Neutrophil (primary cell): ENCODE results near the gene RAC3.

Experiments used
- H3K27ac ChIP-seq: fragments of 200-600 bp; sonication (generic); 2 replicates; pipeline ENCODE4 v1.5.1; 2016; ENCODE audit warnings: mild to moderate bottlenecking, moderate library complexity
- H3K27me3 ChIP-seq: fragments of 200-600 bp; sonication (generic); 2 replicates; pipeline ENCODE4 v1.6.0; 2016; ENCODE audit warnings: mild to moderate bottlenecking
- H3K36me3 ChIP-seq: fragments of 200-600 bp; sonication (generic); 2 replicates; pipeline ENCODE4 v1.5.1; 2017
- H3K4me1 ChIP-seq, 2 experiments: fragments of 200-600 bp in 1 of 2; sonication (generic) in 1 of 2; 1 replicate in 1 of 2; 2 replicates in 1 of 2; pipeline versions ENCODE4 v1.5.1 to v1.6.1; 2013 to 2016; ENCODE audit warnings: low read depth in 1 of 2, low read length in 1 of 2, mild to moderate bottlenecking in 1 of 2, moderate library complexity in 1 of 2; ENCODE audit not compliant: control insufficient read depth in 1 of 2, insufficient read depth in 1 of 2
- H3K4me3 ChIP-seq, 2 experiments: fragments of 200-600 bp in 1 of 2; sonication (generic) in 1 of 2; 1 replicate in 1 of 2; 2 replicates in 1 of 2; pipeline ENCODE4 v1.5.1; 2013 to 2016; ENCODE audit warnings: low read depth in 1 of 2, low read length in 1 of 2, mild to moderate bottlenecking in 1 of 2, moderate library complexity in 1 of 2
- H3K9me3 ChIP-seq: fragments of 200-600 bp; sonication (generic); 2 replicates; pipeline ENCODE4 v1.5.1; 2016
- CTCF ChIP-seq: fragments of 200-600 bp; sonication (generic); IDR thresholded peaks from 2 replicates; pipeline ENCODE4 v1.5.1; 2016; ENCODE audit warnings: antibody characterized with exemption

The RAC3 gene

DNA sequence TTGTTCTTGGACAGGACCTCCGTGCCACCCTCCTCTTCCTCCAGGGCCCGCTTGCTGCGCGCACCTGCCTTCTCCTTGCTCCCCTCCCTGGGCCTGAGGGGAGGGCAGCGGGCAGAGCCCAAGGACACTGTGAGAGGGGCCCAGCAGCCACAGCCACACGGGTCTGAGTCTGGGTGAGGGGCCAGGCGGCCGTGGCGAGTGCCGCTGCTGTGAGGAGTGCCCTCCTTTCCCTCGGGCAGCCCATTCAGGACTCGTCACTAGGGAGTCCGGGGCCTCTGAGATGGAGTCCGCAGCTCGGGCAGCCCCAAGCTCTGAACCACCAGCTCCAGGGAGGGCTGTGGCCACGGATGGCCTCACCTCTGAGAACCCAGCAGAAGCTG is 28.5 kb downstream of the RAC3 start:
- H3K4me3 ChIP-seq: no peak overlapping the region
- no peaks in the 10 kb centered on the region for H3K27me3 ChIP-seq
- TF ChIP-seq CTCF: no peak
- peaks cover 86% of the 10 kb centered on the region for H3K36me3 ChIP-seq
- no peak overlapping the region for H3K27ac ChIP-seq
- no peaks in the 10 kb centered on the region for H3K9me3 ChIP-seq
- peaks cover 8 to 9% of the 10 kb centered on the region in 2 experiments for H3K4me1 ChIP-seq

DNA sequence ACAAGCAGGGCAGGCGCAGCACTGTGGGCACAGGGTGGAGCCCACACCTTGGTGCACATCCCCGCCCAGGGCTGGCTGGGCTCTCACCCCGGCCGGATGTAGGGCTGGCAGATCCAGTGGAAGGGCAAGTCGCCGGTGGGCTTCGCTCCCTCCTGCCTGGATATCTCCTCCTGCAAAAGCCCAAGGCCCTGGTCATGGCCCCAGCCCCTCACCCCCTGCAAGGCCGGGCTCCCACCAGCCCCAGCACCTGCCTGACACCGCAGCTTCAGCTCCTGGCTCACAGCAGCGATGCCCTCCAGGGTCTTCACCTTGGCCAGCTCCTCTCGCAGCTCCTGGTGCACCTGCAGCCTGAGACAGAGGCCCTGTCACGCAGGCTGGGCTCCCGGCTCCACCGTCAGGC is 29.1 kb downstream of the RAC3 start:
- H3K4me3 ChIP-seq: no peak overlapping the region
- TF ChIP-seq CTCF: no peak
- H3K4me1 ChIP-seq: peaks cover 12% of the 10 kb centered on the region in 2 experiments
- H3K27ac ChIP-seq: no peak overlapping the region
- no peaks in the 10 kb centered on the region for H3K27me3 ChIP-seq
- peaks cover 80% of the 10 kb centered on the region for H3K36me3 ChIP-seq
- no peaks in the 10 kb centered on the region for H3K9me3 ChIP-seq

DNA sequence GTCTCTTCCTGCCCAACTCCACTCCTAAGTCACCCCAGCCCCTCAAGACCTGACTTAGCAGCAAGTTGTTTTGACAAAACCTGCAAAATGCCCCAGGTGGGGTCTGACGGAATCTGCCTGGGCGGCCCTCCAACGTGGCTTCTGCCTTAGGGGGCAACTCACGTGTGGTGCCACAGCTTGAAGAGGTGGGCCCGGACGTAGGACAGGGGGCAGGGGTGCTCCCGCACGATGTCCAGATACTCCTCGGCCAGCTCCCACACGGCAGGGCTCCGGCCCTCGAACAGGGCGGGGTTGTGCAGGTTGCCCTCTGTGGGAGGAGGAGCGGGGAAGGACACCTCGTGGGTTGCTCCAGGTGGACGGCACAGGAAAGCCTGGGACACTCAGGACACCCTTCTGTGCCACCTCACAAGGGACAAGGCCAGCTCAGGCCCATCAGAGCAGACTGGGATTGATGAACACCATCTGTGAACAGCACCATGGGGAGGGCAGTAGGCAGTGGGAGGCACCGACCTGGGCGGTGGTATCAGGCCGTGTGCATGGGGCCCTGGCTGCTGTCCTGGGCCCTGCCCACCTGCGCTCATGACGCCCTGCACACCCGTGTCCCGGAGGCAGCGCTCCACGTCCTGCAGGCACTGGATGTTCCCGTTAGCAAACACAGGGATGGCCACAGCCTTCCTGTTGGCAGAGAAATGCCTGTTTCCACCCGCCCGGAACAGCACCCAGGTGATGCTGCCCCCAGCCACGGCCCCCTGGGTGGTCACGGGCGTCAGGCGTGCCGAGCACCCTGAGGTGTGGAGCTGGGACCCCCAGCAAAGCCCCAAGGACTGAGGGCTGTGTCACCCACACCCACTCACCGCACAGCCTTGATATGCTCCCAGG is 29.8 kb downstream of the RAC3 start:
- Histone ChIP-seq H3K27me3 (no peaks in the 10 kb centered on the region), H3K27ac (no peak overlapping the region), H3K4me3 (no peak overlapping the region), H3K9me3 (no peaks in the 10 kb centered on the region), H3K4me1 (peaks cover 16% of the 10 kb centered on the region in 2 experiments), H3K36me3 (peaks cover 73% of the 10 kb centered on the region)
- no peak for TF ChIP-seq CTCF

GRCh38 chr17:82062076-82062983 is 30.9 kb downstream of the RAC3 start:
- H3K4me1 ChIP-seq: peaks cover 16% of the 10 kb centered on the region in 2 experiments

More at GRCh38 chr17:82062076-82062983, 30.9 kb downstream of the RAC3 start:
- peaks cover 63% of the 10 kb centered on the region for H3K36me3 ChIP-seq
- H3K27me3 ChIP-seq: no peaks in the 10 kb centered on the region
- H3K27ac ChIP-seq: no peak overlapping the region
- TF ChIP-seq CTCF: no peak
- no peaks in the 10 kb centered on the region for H3K9me3 ChIP-seq
- H3K4me3 ChIP-seq: no peak overlapping the region
